ENCODE data around the gene USP30. TPM values are rescaled to one million over a fixed set of nuclear protein-coding genes. Genes with fewer than 3 reads are reported as not detected.
"Not testable (repeated sequence)": the region's sequence is repeated elsewhere in the genome, so short reads cannot be mapped to it uniquely, and the experiment has no call there.

Gene USP30
- total RNA-seq, 1 donor from 2014 or later: 9.4 TPM

DNA sequence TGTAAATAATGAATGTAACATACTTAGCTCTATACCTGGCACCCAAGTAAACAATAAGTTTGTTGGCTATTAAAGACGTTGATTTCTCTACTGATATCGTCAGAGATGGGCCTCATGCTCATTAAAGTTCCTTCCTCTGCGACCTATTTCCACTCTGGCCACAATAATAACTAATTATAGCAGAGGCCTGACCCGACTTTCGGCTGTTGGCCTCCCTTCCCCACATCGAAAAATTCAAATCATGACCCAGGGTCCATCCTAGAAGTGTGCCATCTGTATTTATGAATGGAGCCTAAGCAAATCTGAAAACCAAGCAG lies 321 bp upstream of the USP30 start:
- no peak for TF ChIP-seq CTCF (IDR thresholded peaks at IDR 0.05; ENCODE audit: insufficient read depth, low read length, poor library complexity, severe bottlenecking)
- DNase-seq (ENCODE audit: low read depth): no peak
- Histone ChIP-seq H3K36me3 (ENCODE audit: control insufficient read depth, insufficient read depth, low read length) (no peaks in the 10 kb centered on the region), H3K27me3 (ENCODE audit: control insufficient read depth, insufficient read depth, low read length) (no peaks in the 10 kb centered on the region), H3K4me3 (ENCODE audit: low read depth, low read length) (peak overlapping the region; percentile 47)

DNA sequence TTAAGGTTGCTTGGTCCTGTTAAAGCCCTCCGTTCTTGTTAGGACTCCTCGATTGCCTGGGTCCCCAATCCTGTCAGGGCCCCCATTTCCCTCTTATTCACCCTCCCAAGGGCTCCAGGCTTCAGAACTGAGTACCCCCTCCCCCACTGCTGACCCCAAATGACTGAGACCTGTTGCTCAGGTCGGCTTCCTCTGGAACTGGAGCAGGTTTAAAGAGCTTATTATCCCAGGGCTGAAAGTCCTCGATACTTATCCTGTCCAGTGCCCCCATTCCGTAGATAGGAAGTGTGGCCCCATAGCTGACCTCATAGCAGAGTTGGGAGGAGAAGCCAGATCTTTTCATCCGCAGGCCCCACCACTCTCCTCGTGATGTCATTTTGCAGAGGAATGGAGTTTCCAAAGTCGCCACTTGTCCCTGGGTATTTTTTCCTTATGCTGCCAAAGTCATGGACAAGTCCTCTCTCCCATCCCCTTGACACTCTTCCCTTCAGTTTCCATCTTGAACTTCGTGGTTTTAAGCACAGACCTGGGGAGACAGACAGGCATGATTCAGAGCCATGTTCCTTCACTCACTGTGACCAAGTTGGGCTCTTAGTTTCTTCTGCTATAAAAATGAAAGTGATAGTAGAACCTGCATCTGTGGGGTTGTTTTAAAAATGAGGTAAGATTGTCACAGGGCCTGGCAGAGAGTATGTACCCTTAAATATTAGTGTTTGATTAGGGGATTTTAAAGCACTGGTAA lies 1.2 kb downstream of the USP30 start:
- peak overlapping the region; percentile 47 for H3K4me3 ChIP-seq (ENCODE audit: low read depth, low read length)
- H3K36me3 ChIP-seq (ENCODE audit: control insufficient read depth, insufficient read depth, low read length): no peaks in the 10 kb centered on the region
- no peak for TF ChIP-seq CTCF (IDR thresholded peaks at IDR 0.05; ENCODE audit: insufficient read depth, low read length, poor library complexity, severe bottlenecking)
- no peak for DNase-seq (ENCODE audit: low read depth)
- no peaks in the 10 kb centered on the region for H3K27me3 ChIP-seq (ENCODE audit: control insufficient read depth, insufficient read depth, low read length)

- not testable (repeated sequence) for H3K27me3 ChIP-seq (ENCODE audit: control insufficient read depth, insufficient read depth, low read length); H3K36me3 ChIP-seq (ENCODE audit: control insufficient read depth, insufficient read depth, low read length); H3K4me3 ChIP-seq (ENCODE audit: low read depth, low read length); DNase-seq (ENCODE audit: low read depth)
These were observed 1.7 kb downstream of the USP30 start for GRCh38 chr12:109054124-109054513.

GRCh38 chr12:109054520-109054919 lies 2.1 kb downstream of the USP30 start:
- TF ChIP-seq CTCF (IDR thresholded peaks at IDR 0.05; ENCODE audit: insufficient read depth, low read length, poor library complexity, severe bottlenecking): no peak
- no peak overlapping the region for H3K4me3 ChIP-seq (ENCODE audit: low read depth, low read length)
- no peak for DNase-seq (ENCODE audit: low read depth)
- H3K27me3 ChIP-seq (ENCODE audit: control insufficient read depth, insufficient read depth, low read length): no peaks in the 10 kb centered on the region
- H3K36me3 ChIP-seq (ENCODE audit: control insufficient read depth, insufficient read depth, low read length): no peaks in the 10 kb centered on the region

DNA sequence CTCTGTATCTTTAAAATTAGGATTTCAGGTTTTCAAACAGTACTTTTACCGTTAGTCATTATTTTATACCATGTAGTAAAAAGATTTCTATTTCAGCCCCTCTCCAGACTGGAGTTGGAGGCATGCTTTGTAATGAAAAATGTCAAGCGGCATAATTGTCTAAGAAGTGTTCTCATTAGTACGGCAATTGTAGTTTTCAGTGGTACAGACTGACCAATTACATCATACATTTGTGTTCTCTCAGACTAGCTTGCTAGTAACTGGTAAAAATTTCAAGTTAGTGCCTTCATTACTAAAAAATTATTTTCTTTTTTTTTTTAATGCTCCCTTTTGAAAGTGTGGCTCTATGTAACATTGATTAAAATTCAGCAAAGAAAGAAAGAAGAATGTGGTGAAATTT lies 4.5 kb downstream of the USP30 start:
- no peak for TF ChIP-seq CTCF (IDR thresholded peaks at IDR 0.05; ENCODE audit: insufficient read depth, low read length, poor library complexity, severe bottlenecking)
- Histone ChIP-seq H3K27me3 (ENCODE audit: control insufficient read depth, insufficient read depth, low read length) (no peaks in the 10 kb centered on the region), H3K4me3 (ENCODE audit: low read depth, low read length) (no peak overlapping the region), H3K36me3 (ENCODE audit: control insufficient read depth, insufficient read depth, low read length) (no peaks in the 10 kb centered on the region)
- no peak for DNase-seq (ENCODE audit: low read depth)

GRCh38 chr12:109057376-109057775 lies 5.0 kb downstream of the USP30 start:
- no peak for TF ChIP-seq CTCF (IDR thresholded peaks at IDR 0.05; ENCODE audit: insufficient read depth, low read length, poor library complexity, severe bottlenecking)
- Histone ChIP-seq H3K36me3 (ENCODE audit: control insufficient read depth, insufficient read depth, low read length) (no peaks in the 10 kb centered on the region), H3K27me3 (ENCODE audit: control insufficient read depth, insufficient read depth, low read length) (no peaks in the 10 kb centered on the region), H3K4me3 (ENCODE audit: low read depth, low read length) (no peak overlapping the region)
- DNase-seq (ENCODE audit: low read depth): no peak

Measured in kidney epithelial cell (primary cell).